Endodermal cell (in vitro differentiated cells): ENCODE data around the gene NLRP1. TPM values are rescaled to one million over a fixed set of nuclear protein-coding genes. Genes with fewer than 3 reads are reported as not detected.

Experiments used
- DNase-seq: peaks from one replicate; pipeline ENCODE4 v3.0.0-alpha.2; 2017
- H3K27ac ChIP-seq: 2 replicates; pipeline ENCODE4 v1.5.1; 2013; ENCODE audit warnings: mild to moderate bottlenecking, low read depth, low read length, moderate library complexity
- H3K27me3 ChIP-seq: 2 replicates; pipeline ENCODE4 v1.6.1; 2013; ENCODE audit warnings: mild to moderate bottlenecking, low read length, moderate library complexity; ENCODE audit not compliant: insufficient read depth, control insufficient read depth, poor library complexity, severe bottlenecking
- H3K36me3 ChIP-seq: 2 replicates; pipeline ENCODE4 v1.7.0; 2013; ENCODE audit warnings: mild to moderate bottlenecking, low read length, moderate library complexity; ENCODE audit not compliant: control insufficient read depth, insufficient read depth
- H3K4me1 ChIP-seq: one replicate; pipeline ENCODE4 v1.7.0; 2013; ENCODE audit warnings: low read length; ENCODE audit not compliant: control insufficient read depth, insufficient read depth
- H3K4me3 ChIP-seq: 2 replicates; pipeline ENCODE4 v1.5.1; 2013; ENCODE audit warnings: mild to moderate bottlenecking, low read length, moderate library complexity
- H3K9ac ChIP-seq: 2 replicates; pipeline ENCODE4 v1.6.1; 2013; ENCODE audit warnings: mild to moderate bottlenecking, low read length, moderate library complexity; ENCODE audit not compliant: poor library complexity, severe bottlenecking; ENCODE audit errors: extremely low read depth
- H3K9me3 ChIP-seq: 2 replicates; pipeline ENCODE4 v1.6.1; 2013; ENCODE audit warnings: mild to moderate bottlenecking, low read length, moderate library complexity; ENCODE audit not compliant: control insufficient read depth
- H3K27ac Mint-ChIP-seq: 2 replicates; pipeline ENCODE4 v1.8.0; 2020; ENCODE audit warnings: mixed read lengths
- H3K27me3 Mint-ChIP-seq: 2 replicates; pipeline ENCODE4 v1.8.0; 2021; ENCODE audit warnings: mild to moderate bottlenecking, mixed read lengths; ENCODE audit not compliant: insufficient read depth
- H3K36me3 Mint-ChIP-seq: 2 replicates; pipeline ENCODE4 v1.8.0; 2020; ENCODE audit warnings: low read depth, mixed read lengths
- H3K4me1 Mint-ChIP-seq: 2 replicates; pipeline ENCODE4 v1.8.0; 2020; ENCODE audit warnings: mixed read lengths
- H3K4me3 Mint-ChIP-seq: 2 replicates; pipeline ENCODE4 v1.8.0; 2020; ENCODE audit warnings: mild to moderate bottlenecking, moderate library complexity, mixed read lengths
- H3K9me3 Mint-ChIP-seq: 2 replicates; pipeline ENCODE4 v1.8.0; 2020; ENCODE audit warnings: mild to moderate bottlenecking, mixed read lengths
- WGBS, 2 experiments: methylation state at CpG; one replicate each; pipeline versions ENCODE4 v1.1.5 to v1.1.7; 2013; ENCODE audit warnings: missing lambda C conversion rate in 2 of 2, mixed read lengths in 1 of 2; ENCODE audit not compliant: insufficient coverage in 1 of 2, insufficient read length in 1 of 2; 5-methylcytosine and 5-hydroxymethylcytosine counted together
- total RNA-seq, 2 donors: library from RNA; stranded (reverse); fragmentation: NEBNext Ultra II Directional in 1 of 2; extraction: Animal tissue kit (Norgen Biotek cat#: 25700) in 1 of 2; gene quantifications; 2 replicates in 1 of 2; 3 replicates in 1 of 2; pipeline ENCODE4 v1.2.1, GENCODE V29; 2021
- TF ChIP-seq, protein P1 (sequence below): fragments of 200-600 bp; sonication (generic); conservative IDR thresholded peaks from 2 replicates; pipeline ENCODE4 v1.5.0; 2021; ENCODE audit warnings: antibody characterized with exemption, mild to moderate bottlenecking

NLRP1 gene
- total RNA-seq, 2 donors from 2014 or later: 3.6 to 5.4 TPM

DNA sequence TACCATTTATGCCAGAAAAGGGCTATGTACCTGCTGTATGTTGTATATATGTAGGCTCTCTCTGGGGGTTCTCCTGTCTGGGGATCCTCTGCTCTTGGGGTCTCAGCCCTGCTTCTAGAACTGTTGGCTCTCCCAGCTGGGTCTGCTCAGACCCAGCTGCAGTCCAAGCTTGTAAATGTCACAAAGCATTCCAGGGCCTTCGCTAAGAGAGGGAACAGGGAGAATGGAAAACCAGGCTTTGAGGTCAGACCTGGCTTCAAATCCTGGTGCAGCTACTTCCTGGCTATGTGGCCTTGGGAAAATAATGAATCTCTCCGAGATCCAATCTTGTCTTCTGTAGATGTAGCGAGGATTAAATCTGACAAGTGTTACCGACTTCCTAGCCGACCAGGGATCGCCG, 44.0 kb downstream of the NLRP1 start:
- H3K27me3 Mint-ChIP-seq: peaks cover 23% of the 10 kb centered on the region
- TF ChIP-seq, protein P1, sequence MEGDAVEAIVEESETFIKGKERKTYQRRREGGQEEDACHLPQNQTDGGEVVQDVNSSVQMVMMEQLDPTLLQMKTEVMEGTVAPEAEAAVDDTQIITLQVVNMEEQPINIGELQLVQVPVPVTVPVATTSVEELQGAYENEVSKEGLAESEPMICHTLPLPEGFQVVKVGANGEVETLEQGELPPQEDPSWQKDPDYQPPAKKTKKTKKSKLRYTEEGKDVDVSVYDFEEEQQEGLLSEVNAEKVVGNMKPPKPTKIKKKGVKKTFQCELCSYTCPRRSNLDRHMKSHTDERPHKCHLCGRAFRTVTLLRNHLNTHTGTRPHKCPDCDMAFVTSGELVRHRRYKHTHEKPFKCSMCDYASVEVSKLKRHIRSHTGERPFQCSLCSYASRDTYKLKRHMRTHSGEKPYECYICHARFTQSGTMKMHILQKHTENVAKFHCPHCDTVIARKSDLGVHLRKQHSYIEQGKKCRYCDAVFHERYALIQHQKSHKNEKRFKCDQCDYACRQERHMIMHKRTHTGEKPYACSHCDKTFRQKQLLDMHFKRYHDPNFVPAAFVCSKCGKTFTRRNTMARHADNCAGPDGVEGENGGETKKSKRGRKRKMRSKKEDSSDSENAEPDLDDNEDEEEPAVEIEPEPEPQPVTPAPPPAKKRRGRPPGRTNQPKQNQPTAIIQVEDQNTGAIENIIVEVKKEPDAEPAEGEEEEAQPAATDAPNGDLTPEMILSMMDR: no peak
- Histone ChIP-seq H3K27me3 (peaks cover 5% of the 10 kb centered on the region), H3K4me1 (no peaks in the 10 kb centered on the region), H3K9ac (no peak overlapping the region), H3K36me3 (no peaks in the 10 kb centered on the region), H3K9me3 (no peaks in the 10 kb centered on the region), H3K4me3 (no peak overlapping the region), H3K27ac (no peak overlapping the region)
- H3K4me1 Mint-ChIP-seq: peaks cover 4% of the 10 kb centered on the region
- no peaks in the 10 kb centered on the region for H3K36me3 Mint-ChIP-seq
- no peak for DNase-seq
- 90 to 95% methylated on average over 3 to 7 of the region's 7 CpGs for WGBS, 2 experiments
- H3K4me3 Mint-ChIP-seq: no peak overlapping the region
- H3K9me3 Mint-ChIP-seq: no peaks in the 10 kb centered on the region
- no peak overlapping the region for H3K27ac Mint-ChIP-seq

DNA sequence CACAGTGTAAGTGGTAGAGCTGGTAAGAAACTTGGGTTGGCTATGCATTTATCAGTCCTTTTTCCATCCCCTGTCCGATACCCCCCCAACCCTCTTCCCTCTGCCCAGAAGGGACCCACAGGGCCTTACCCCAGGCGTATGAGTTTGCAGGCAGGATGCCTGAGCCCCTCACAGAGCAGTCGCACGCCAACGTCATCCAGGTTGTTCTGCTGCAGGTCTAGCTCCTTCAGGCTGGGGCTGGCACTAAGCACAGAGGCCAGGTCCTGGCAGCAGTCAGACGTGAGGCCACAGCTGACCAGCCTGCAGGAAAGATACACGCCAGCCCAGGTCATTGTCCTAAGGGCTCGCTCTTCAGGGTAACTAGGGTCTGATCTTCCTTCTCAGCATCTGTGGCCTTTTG, 45.0 kb downstream of the NLRP1 start:
- Histone ChIP-seq H3K36me3 (no peaks in the 10 kb centered on the region), H3K9ac (no peak overlapping the region), H3K27ac (no peak overlapping the region), H3K9me3 (no peaks in the 10 kb centered on the region), H3K27me3 (peaks cover 5% of the 10 kb centered on the region), H3K4me1 (no peaks in the 10 kb centered on the region), H3K4me3 (no peak overlapping the region)
- WGBS, 2 experiments: 93 to 97% methylated on average over 3 to 8 of the region's 8 CpGs
- Mint-ChIP-seq H3K9me3 (no peaks in the 10 kb centered on the region), H3K27me3 (peaks cover 19% of the 10 kb centered on the region), H3K27ac (no peak overlapping the region), H3K4me3 (no peak overlapping the region), H3K4me1 (peaks cover 4% of the 10 kb centered on the region), H3K36me3 (no peaks in the 10 kb centered on the region)
- TF ChIP-seq, protein P1: no peak
- no peak for DNase-seq

DNA sequence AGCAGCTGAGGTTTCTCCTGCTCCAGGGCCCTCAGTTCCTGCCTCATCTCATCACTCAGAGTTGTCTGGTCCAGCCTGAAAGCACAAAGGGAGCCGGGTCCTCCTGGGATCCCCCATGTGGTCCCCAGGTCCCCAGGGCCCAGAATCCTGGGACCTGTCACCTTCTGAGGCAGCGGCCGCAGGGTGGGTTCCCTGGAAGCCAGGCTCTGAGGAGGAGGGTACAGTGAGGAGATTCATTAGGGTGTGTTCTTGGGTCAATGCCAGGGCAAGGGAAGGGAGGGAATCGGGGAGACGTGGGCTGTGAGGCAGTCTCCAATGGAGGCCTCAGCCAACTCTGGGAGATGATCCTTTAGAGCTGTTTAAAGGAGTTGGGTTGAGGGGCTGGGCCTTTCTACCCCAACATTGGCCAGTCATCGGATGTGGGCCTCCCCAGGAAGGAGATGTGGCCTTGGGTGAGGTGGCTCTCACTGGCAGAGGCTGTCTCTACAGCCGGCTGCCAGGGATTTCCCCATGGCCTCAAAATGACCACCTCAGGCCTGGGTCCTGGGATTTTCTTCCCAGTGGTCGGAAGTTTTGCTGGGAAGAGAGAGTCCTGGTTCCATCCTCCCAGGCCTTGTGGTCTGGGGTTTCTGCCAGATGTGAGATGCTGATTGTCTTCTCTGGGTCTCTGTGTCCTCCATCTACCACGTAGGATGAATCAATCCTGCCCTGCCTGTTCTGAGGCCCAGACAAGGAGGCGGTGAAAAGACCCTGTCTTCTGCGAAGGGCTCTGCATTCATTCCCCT, 47.3 kb downstream of the NLRP1 start:
- Mint-ChIP-seq H3K27me3 (peaks cover 4% of the 10 kb centered on the region), H3K9me3 (no peaks in the 10 kb centered on the region), H3K36me3 (no peaks in the 10 kb centered on the region), H3K27ac (no peak overlapping the region), H3K4me1 (peaks cover 4% of the 10 kb centered on the region), H3K4me3 (no peak overlapping the region)
- TF ChIP-seq, protein P1: no peak
- Histone ChIP-seq H3K27me3 (peaks cover 1% of the 10 kb centered on the region), H3K9ac (no peak overlapping the region), H3K9me3 (no peaks in the 10 kb centered on the region), H3K36me3 (no peaks in the 10 kb centered on the region), H3K4me1 (no peaks in the 10 kb centered on the region), H3K27ac (no peak overlapping the region), H3K4me3 (no peak overlapping the region)
- WGBS, 2 experiments: 91 to 92% methylated on average over 4 to 11 of the region's 11 CpGs
- DNase-seq: no peak
